Trophoblast cell (in vitro differentiated cells and primary cell): ENCODE results near the gene OPN4.

Source experiments
- DNase-seq, 2 donors: peaks; one replicate each; pipeline ENCODE4 v3.0.0-alpha.2; 2016
- H2AFZ ChIP-seq: 2 replicates; pipeline ENCODE4 v1.6.1; 2013; ENCODE audit warnings: low read length, moderate library complexity, mild to moderate bottlenecking; ENCODE audit not compliant: insufficient read depth, poor library complexity
- H2AK5ac ChIP-seq: 2 replicates; pipeline ENCODE4 v1.6.1; 2013; ENCODE audit warnings: mild to moderate bottlenecking, low read length
- H2BK120ac ChIP-seq: 2 replicates; pipeline ENCODE4 v1.6.1; 2013; ENCODE audit warnings: low read length, mild to moderate bottlenecking, moderate library complexity; ENCODE audit not compliant: insufficient read depth, poor library complexity
- H2BK12ac ChIP-seq: 2 replicates; pipeline ENCODE4 v1.6.1; 2013; ENCODE audit warnings: mild to moderate bottlenecking, low read length, moderate library complexity
- H2BK5ac ChIP-seq: 2 replicates; pipeline ENCODE4 v1.6.1; 2013; ENCODE audit warnings: low read length, low read depth, moderate library complexity, mild to moderate bottlenecking; ENCODE audit not compliant: poor library complexity
- H3K14ac ChIP-seq: 2 replicates; pipeline ENCODE4 v1.6.1; 2013; ENCODE audit warnings: mild to moderate bottlenecking, low read length
- H3K18ac ChIP-seq: 2 replicates; pipeline ENCODE4 v1.6.1; 2013; ENCODE audit warnings: mild to moderate bottlenecking, low read length
- H3K23ac ChIP-seq: 2 replicates; pipeline ENCODE4 v1.6.1; 2013; ENCODE audit warnings: low read length
- H3K27ac ChIP-seq: 2 replicates; pipeline ENCODE4 v1.5.1; 2013; ENCODE audit warnings: low read depth, mild to moderate bottlenecking, inconsistent platforms, low read length, moderate library complexity
- H3K27me3 ChIP-seq: 2 replicates; pipeline ENCODE4 v1.6.1; 2013; ENCODE audit warnings: inconsistent platforms, mild to moderate bottlenecking, low read length, moderate library complexity; ENCODE audit not compliant: insufficient read depth
- H3K36me3 ChIP-seq, 2 experiments: 1 replicate in 1 of 2; 2 replicates in 1 of 2; pipeline ENCODE4 v1.6.1; 2013; ENCODE audit warnings: low read length in 2 of 2, mild to moderate bottlenecking in 2 of 2, moderate library complexity in 1 of 2; ENCODE audit not compliant: insufficient read depth in 2 of 2, control insufficient read depth in 1 of 2
- H3K4ac ChIP-seq: 2 replicates; pipeline ENCODE4 v1.6.1; 2013; ENCODE audit warnings: low read depth, mild to moderate bottlenecking, low read length, moderate library complexity
- H3K4me1 ChIP-seq, 2 experiments: 1 replicate in 1 of 2; 2 replicates in 1 of 2; pipeline ENCODE4 v1.6.1; 2013; ENCODE audit warnings: low read length in 2 of 2, mild to moderate bottlenecking in 2 of 2, moderate library complexity in 1 of 2; ENCODE audit not compliant: insufficient read depth in 2 of 2, control insufficient read depth in 1 of 2
- H3K4me2 ChIP-seq: 2 replicates; pipeline ENCODE4 v1.6.1; 2013; ENCODE audit warnings: inconsistent platforms, mild to moderate bottlenecking, low read length, moderate library complexity
- H3K4me3 ChIP-seq: 2 replicates; pipeline ENCODE4 v1.5.1; 2013; ENCODE audit warnings: mild to moderate bottlenecking, low read depth, low read length, inconsistent platforms
- H3K79me1 ChIP-seq: one replicate; pipeline ENCODE4 v1.6.1; 2013; ENCODE audit warnings: low read length
- H3K79me2 ChIP-seq: 2 replicates; pipeline ENCODE4 v1.6.1; 2013; ENCODE audit warnings: low read length, mild to moderate bottlenecking; ENCODE audit not compliant: control insufficient read depth, insufficient read depth, poor library complexity
- H3K9ac ChIP-seq: 2 replicates; pipeline ENCODE4 v1.6.1; 2013; ENCODE audit warnings: mild to moderate bottlenecking, low read length
- H3K9me3 ChIP-seq: 2 replicates; pipeline ENCODE4 v1.6.1; 2013; ENCODE audit warnings: low read depth, mild to moderate bottlenecking, control low read depth, inconsistent platforms, low read length; ENCODE audit not compliant: insufficient read depth
- H4K12ac ChIP-seq: 2 replicates; pipeline ENCODE4 v1.6.1; 2013; ENCODE audit warnings: low read depth, mild to moderate bottlenecking, low read length, moderate library complexity
- H4K8ac ChIP-seq: 2 replicates; pipeline ENCODE4 v1.6.1; 2013; ENCODE audit warnings: low read depth, mild to moderate bottlenecking, low read length, moderate library complexity
- H4K91ac ChIP-seq: one replicate; pipeline ENCODE4 v1.6.1; 2013; ENCODE audit warnings: low read depth, mild to moderate bottlenecking, low read length, moderate library complexity
- WGBS: extraction: QIAGEN DNeasy Blood & Tissue Kit; methylation state at CpG from one replicate; pipeline ENCODE4 v1.1.7; 2013; ENCODE audit warnings: missing lambda C conversion rate; ENCODE audit not compliant: insufficient read length, insufficient coverage; ENCODE audit errors: extremely low coverage; 5-methylcytosine and 5-hydroxymethylcytosine counted together

The OPN4 gene

DNA sequence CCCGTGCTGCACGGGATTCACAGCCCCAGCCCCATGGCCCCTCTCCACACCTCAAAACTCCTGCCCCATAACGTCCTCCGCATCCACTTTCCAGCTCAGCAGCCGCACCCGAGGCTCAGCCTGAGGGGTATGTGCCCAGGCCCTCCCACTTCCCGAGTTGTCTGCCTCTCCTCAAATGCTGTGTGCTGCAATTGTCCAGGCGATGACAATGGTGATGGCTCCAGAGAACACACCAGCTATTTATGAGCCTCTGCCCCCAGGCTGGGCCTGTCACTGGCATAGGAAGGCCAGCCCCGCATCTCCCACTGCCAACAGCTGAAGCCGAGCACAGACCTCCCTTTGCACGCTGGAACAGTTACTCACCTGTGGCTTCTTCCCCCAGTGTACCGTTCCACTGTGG is 11.5 kb downstream of the OPN4 start:
- H2AK5ac ChIP-seq = no peak overlapping the region
- H3K27ac ChIP-seq = no peak overlapping the region
- no peak overlapping the region for H2BK120ac ChIP-seq
- no peaks in the 10 kb centered on the region for H3K79me2 ChIP-seq
- peaks cover 9% of the 10 kb centered on the region for H3K79me1 ChIP-seq
- H4K91ac ChIP-seq = no peak overlapping the region
- H3K4me2 ChIP-seq = no peak overlapping the region
- H3K14ac ChIP-seq = no peak overlapping the region
- H3K9ac ChIP-seq = no peak overlapping the region
- H3K4me3 ChIP-seq = no peak overlapping the region
- H4K8ac ChIP-seq = no peak overlapping the region
- H4K12ac ChIP-seq = no peak overlapping the region
- no CpG with 5 or more reads among the region's 12 CpGs for WGBS
- H2BK12ac ChIP-seq = no peak overlapping the region
- H3K9me3 ChIP-seq = no peaks in the 10 kb centered on the region
- H3K4me1 ChIP-seq = peaks cover 27 to 38% of the 10 kb centered on the region in 2 experiments
- H3K4ac ChIP-seq = no peak overlapping the region
- no peak for DNase-seq
- no peak overlapping the region for H2AFZ ChIP-seq
- no peak overlapping the region for H3K18ac ChIP-seq
- no peak overlapping the region for H3K23ac ChIP-seq
- H2BK5ac ChIP-seq = no peak overlapping the region
- no peaks in the 10 kb centered on the region for H3K27me3 ChIP-seq
- no peaks in the 10 kb centered on the region for H3K36me3 ChIP-seq

GRCh38 chr10:86666538-86666937 is 12.2 kb downstream of the OPN4 start:
- no peaks in the 10 kb centered on the region for H3K27me3 ChIP-seq
- H4K12ac ChIP-seq = no peak overlapping the region
- H3K4me3 ChIP-seq = no peak overlapping the region
- peak overlapping the region; percentile 17 for H2BK12ac ChIP-seq
- H2AFZ ChIP-seq = no peak overlapping the region
- no peaks in the 10 kb centered on the region for H3K9me3 ChIP-seq
- H2BK5ac ChIP-seq = no peak overlapping the region
- H3K9ac ChIP-seq = no peak overlapping the region
- no peak overlapping the region for H3K4me2 ChIP-seq
- no peak overlapping the region for H4K91ac ChIP-seq
- peaks cover 34 to 44% of the 10 kb centered on the region in 2 experiments for H3K4me1 ChIP-seq
- no peak overlapping the region for H3K14ac ChIP-seq
- no peaks in the 10 kb centered on the region for H3K79me2 ChIP-seq
- DNase-seq = no peak
- no peak overlapping the region for H3K23ac ChIP-seq
- H3K18ac ChIP-seq = no peak overlapping the region
- H3K79me1 ChIP-seq = peaks cover 9% of the 10 kb centered on the region
- peak overlapping the region; percentile 13 for H2AK5ac ChIP-seq
- H4K8ac ChIP-seq = no peak overlapping the region
- H2BK120ac ChIP-seq = no peak overlapping the region
- WGBS = no CpG with 5 or more reads among the region's 7 CpGs
- H3K4ac ChIP-seq = no peak overlapping the region
- H3K27ac ChIP-seq = no peak overlapping the region
- H3K36me3 ChIP-seq = no peaks in the 10 kb centered on the region

DNA sequence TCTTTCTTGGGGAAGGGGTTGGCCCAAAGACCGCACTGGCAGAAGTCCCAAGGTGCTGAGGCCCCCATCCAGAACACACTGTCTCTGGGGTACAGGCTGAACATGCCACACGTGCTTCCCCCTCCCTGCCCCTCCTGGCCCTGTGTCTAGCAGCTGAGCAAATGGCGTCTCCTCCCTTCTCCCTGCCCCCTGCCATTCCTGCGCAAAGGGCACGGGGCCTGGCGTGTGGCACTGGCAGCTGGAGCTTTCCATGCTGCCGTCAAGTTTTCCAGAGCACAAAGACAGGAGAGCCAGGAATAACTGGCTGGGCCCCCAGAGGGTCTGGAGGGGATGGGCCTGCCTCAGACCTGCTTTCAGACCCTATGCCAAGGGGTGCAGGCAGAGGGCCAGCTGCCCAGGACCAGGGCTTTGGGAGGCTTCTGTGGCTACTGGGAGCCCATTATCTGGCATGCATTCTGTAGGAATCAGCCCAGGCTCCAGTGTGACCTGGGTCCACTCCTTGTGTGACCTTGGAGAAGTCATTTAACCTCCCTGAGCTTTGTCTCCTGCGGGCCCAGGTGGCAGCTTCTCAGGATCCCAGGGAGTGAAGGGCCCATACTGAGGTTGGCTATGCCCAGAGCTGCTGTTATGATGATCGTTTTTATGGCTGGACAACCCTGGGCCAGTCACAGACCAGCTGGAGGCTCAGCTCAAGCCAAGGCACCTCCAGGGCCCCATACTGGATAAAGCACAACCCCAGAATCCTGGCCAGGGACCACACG is 13.3 kb downstream of the OPN4 start:
- peak overlapping the region; percentile 44 for H2BK120ac ChIP-seq
- H3K27ac ChIP-seq = no peak overlapping the region
- no peak overlapping the region for H2AFZ ChIP-seq
- no peak overlapping the region for H3K4me2 ChIP-seq
- H2AK5ac ChIP-seq = peak overlapping the region; percentile 50
- H4K12ac ChIP-seq = no peak overlapping the region
- peak overlapping the region; percentile 21 for H3K14ac ChIP-seq
- H3K18ac ChIP-seq = peak overlapping the region; percentile 15
- H3K4ac ChIP-seq = no peak overlapping the region
- H3K79me2 ChIP-seq = no peaks in the 10 kb centered on the region
- H2BK5ac ChIP-seq = no peak overlapping the region
- no peak overlapping the region for H3K23ac ChIP-seq
- WGBS = no CpG with 5 or more reads among the region's 10 CpGs
- no peak for DNase-seq
- H3K36me3 ChIP-seq = no peaks in the 10 kb centered on the region
- H3K4me1 ChIP-seq = peaks cover 39 to 50% of the 10 kb centered on the region in 2 experiments
- H3K27me3 ChIP-seq = no peaks in the 10 kb centered on the region
- no peak overlapping the region for H3K9ac ChIP-seq
- no peak overlapping the region for H4K8ac ChIP-seq
- H3K79me1 ChIP-seq = peaks cover 9% of the 10 kb centered on the region
- H2BK12ac ChIP-seq = peak overlapping the region; percentile 3
- H3K9me3 ChIP-seq = no peaks in the 10 kb centered on the region
- peak overlapping the region; percentile 28 for H4K91ac ChIP-seq
- no peak overlapping the region for H3K4me3 ChIP-seq

GRCh38 chr10:86668297-86669165 is 14.2 kb downstream of the OPN4 start, which contains the start of gene LDB3:
LDB3 (plus strand) TSS chr10:86668511; CDS start chr10:86668692, 181 bp downstream.
- H4K8ac ChIP-seq = no peak within 1 kb of the TSS
- no peak for DNase-seq
- no peak within 1 kb of the TSS for H3K4ac ChIP-seq
- peak within 1 kb of the TSS; percentile 15 for H3K18ac ChIP-seq
- H3K9ac ChIP-seq = no peak within 1 kb of the TSS
- H3K4me2 ChIP-seq = no peak within 1 kb of the TSS
- WGBS = no CpG with 5 or more reads among the region's 23 CpGs
- peaks cover 48 to 59% of the 10 kb centered on the region in 2 experiments for H3K4me1 ChIP-seq
- H3K27ac ChIP-seq = no peak within 1 kb of the TSS
- no peak within 1 kb of the TSS for H2AFZ ChIP-seq
- H3K27me3 ChIP-seq = no peaks in the 10 kb centered on the region
- peak within 1 kb of the TSS; percentile 44 for H3K14ac ChIP-seq
- H3K79me2 ChIP-seq = no peaks in the 10 kb centered on the region
- peak within 1 kb of the TSS; percentile 50 for H2AK5ac ChIP-seq
- H3K4me3 ChIP-seq = no peak within 1 kb of the TSS
- peak within 1 kb of the TSS; percentile 30 for H4K91ac ChIP-seq
- H3K36me3 ChIP-seq = no peaks in the 10 kb centered on the region
- peak within 1 kb of the TSS; percentile 44 for H2BK120ac ChIP-seq
- H3K9me3 ChIP-seq = no peaks in the 10 kb centered on the region
- no peak within 1 kb of the TSS for H3K23ac ChIP-seq
- peaks cover 11% of the 10 kb centered on the region for H3K79me1 ChIP-seq
- H2BK12ac ChIP-seq = peak within 1 kb of the TSS; percentile 58
- H2BK5ac ChIP-seq = no peak within 1 kb of the TSS
- H4K12ac ChIP-seq = no peak within 1 kb of the TSS
